ENCODE results near the gene ALK. TPM values are rescaled to one million over a fixed set of nuclear protein-coding genes. Genes with fewer than 3 reads are reported as not detected.

The ALK gene
- total RNA-seq, 1 donor from 2014 or later: not detected

- no peak for DNase-seq (ENCODE audit: low spot score, unreplicated experiment)
- TF ChIP-seq CTCF (IDR thresholded peaks at IDR 0.05; ENCODE audit: unreplicated experiment): no peak
- H3K27ac Mint-ChIP-seq: no peak overlapping the region
- H3K27me3 Mint-ChIP-seq: peaks cover 2% of the 10 kb centered on the region
- H3K4me3 Mint-ChIP-seq (ENCODE audit: low read depth): no peak overlapping the region
- no peaks in the 10 kb centered on the region for H3K36me3 Mint-ChIP-seq (ENCODE audit: insufficient read depth)
- H3K9me3 Mint-ChIP-seq (ENCODE audit: low read depth): no peaks in the 10 kb centered on the region
- no peaks in the 10 kb centered on the region for H3K4me1 Mint-ChIP-seq (ENCODE audit: low read depth)
Measured at GRCh38 chr2:29743516-29743915, 177.9 kb downstream of the ALK start.

- DNase-seq (ENCODE audit: low spot score, unreplicated experiment): no peak
- H3K27ac Mint-ChIP-seq: no peak overlapping the region
- H3K9me3 Mint-ChIP-seq (ENCODE audit: low read depth): no peaks in the 10 kb centered on the region
- H3K36me3 Mint-ChIP-seq (ENCODE audit: insufficient read depth): no peaks in the 10 kb centered on the region
- no peak overlapping the region for H3K4me3 Mint-ChIP-seq (ENCODE audit: low read depth)
- no peaks in the 10 kb centered on the region for H3K4me1 Mint-ChIP-seq (ENCODE audit: low read depth)
- peaks cover 2% of the 10 kb centered on the region for H3K27me3 Mint-ChIP-seq
- no peak for TF ChIP-seq CTCF (IDR thresholded peaks at IDR 0.05; ENCODE audit: unreplicated experiment)
Measured at GRCh38 chr2:29742656-29743055, 178.7 kb downstream of the ALK start.

GRCh38 chr2:29741132-29741531, 180.3 kb downstream of the ALK start:
- H3K36me3 Mint-ChIP-seq (ENCODE audit: insufficient read depth): no peaks in the 10 kb centered on the region
- no peaks in the 10 kb centered on the region for H3K9me3 Mint-ChIP-seq (ENCODE audit: low read depth)
- no peak for TF ChIP-seq CTCF (IDR thresholded peaks at IDR 0.05; ENCODE audit: unreplicated experiment)
- DNase-seq (ENCODE audit: low spot score, unreplicated experiment): no peak
- H3K27ac Mint-ChIP-seq: no peak overlapping the region
- H3K27me3 Mint-ChIP-seq: peaks cover 2% of the 10 kb centered on the region
- H3K4me3 Mint-ChIP-seq (ENCODE audit: low read depth): no peak overlapping the region
- no peaks in the 10 kb centered on the region for H3K4me1 Mint-ChIP-seq (ENCODE audit: low read depth)

- Mint-ChIP-seq H3K4me1 (ENCODE audit: low read depth) (no peaks in the 10 kb centered on the region), H3K36me3 (ENCODE audit: insufficient read depth) (no peaks in the 10 kb centered on the region), H3K27me3 (peaks cover 2% of the 10 kb centered on the region), H3K9me3 (ENCODE audit: low read depth) (no peaks in the 10 kb centered on the region), H3K27ac (no peak overlapping the region), H3K4me3 (ENCODE audit: low read depth) (no peak overlapping the region)
- no peak for TF ChIP-seq CTCF (IDR thresholded peaks at IDR 0.05; ENCODE audit: unreplicated experiment)
- no peak for DNase-seq (ENCODE audit: low spot score, unreplicated experiment)
Measured at GRCh38 chr2:29733965-29734364, 187.4 kb downstream of the ALK start.

GRCh38 chr2:29733213-29733612, 188.2 kb downstream of the ALK start:
- Mint-ChIP-seq H3K4me1 (ENCODE audit: low read depth) (no peaks in the 10 kb centered on the region), H3K9me3 (ENCODE audit: low read depth) (no peaks in the 10 kb centered on the region), H3K27ac (no peak overlapping the region), H3K4me3 (ENCODE audit: low read depth) (no peak overlapping the region), H3K36me3 (ENCODE audit: insufficient read depth) (no peaks in the 10 kb centered on the region), H3K27me3 (peaks cover 3% of the 10 kb centered on the region)
- no peak for DNase-seq (ENCODE audit: low spot score, unreplicated experiment)
- TF ChIP-seq CTCF (IDR thresholded peaks at IDR 0.05; ENCODE audit: unreplicated experiment): no peak
